GM12801 (cell line): ENCODE data around the gene GIPC3.

Experiments
- TF ChIP-seq, protein P1 (sequence below): IDR thresholded peaks from one replicate; pipeline ENCODE4 v1.5.1; 2011; ENCODE audit warnings: control low read depth; ENCODE audit not compliant: insufficient read length; ENCODE audit errors: extremely low read depth

GIPC3 gene

DNA sequence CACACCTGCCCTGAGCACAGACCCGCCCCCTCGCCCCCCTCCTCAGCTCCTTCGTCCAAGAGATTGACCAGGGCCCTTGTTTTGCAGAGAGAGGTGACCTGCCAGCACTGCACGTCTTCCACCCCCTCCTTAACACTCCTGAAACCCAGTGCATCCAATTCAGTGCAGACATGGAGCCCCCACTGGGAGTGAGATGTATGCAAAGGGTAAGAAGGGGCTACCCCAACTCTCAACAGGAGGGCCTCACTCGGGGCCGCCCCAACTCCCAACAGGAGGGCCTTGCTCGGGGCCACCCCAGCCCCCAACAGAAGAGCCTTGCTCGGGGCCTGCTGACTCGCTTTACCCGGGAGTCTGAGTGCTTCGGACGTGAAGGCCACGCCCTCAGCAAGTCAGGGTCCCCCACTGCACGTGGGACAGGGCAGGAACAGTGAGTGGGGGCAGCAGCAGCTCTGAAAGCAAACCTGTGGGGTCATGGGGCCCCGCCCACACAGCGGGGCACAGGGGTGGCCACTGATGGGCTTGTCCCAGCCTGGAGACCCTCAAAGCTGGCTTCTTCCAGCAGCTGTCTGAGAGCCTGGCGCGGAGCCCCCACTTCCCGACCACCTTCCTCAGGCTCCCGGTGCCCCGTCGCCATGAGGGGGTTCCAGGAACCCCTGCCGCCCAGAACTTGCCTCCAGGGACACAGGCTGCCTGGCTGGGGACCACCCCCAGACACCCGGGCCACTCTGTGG, 35.7 kb downstream of the GIPC3 start:
- TF ChIP-seq, protein P1, sequence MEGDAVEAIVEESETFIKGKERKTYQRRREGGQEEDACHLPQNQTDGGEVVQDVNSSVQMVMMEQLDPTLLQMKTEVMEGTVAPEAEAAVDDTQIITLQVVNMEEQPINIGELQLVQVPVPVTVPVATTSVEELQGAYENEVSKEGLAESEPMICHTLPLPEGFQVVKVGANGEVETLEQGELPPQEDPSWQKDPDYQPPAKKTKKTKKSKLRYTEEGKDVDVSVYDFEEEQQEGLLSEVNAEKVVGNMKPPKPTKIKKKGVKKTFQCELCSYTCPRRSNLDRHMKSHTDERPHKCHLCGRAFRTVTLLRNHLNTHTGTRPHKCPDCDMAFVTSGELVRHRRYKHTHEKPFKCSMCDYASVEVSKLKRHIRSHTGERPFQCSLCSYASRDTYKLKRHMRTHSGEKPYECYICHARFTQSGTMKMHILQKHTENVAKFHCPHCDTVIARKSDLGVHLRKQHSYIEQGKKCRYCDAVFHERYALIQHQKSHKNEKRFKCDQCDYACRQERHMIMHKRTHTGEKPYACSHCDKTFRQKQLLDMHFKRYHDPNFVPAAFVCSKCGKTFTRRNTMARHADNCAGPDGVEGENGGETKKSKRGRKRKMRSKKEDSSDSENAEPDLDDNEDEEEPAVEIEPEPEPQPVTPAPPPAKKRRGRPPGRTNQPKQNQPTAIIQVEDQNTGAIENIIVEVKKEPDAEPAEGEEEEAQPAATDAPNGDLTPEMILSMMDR = no peak

DNA sequence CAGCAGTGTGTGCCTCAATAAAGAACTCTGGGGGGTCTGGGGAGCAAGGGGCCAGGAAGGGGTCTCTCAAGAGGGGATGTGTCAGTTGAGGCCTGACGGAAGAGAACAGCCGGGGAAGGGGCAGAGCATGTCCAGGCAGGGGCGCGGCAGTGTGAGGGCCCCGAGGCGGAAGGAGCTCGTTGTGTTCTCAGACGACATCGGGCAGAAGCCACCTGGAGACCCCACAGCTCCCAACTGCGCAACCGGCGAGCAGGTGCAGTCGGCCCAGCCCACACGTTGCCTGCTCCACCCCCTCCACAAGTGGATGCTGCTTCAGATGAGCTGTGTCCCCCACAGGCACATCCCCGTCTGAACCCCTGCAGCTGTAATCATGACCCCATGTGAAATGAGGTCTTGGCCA, 36.4 kb downstream of the GIPC3 start:
- TF ChIP-seq, protein P1 = no peak

DNA sequence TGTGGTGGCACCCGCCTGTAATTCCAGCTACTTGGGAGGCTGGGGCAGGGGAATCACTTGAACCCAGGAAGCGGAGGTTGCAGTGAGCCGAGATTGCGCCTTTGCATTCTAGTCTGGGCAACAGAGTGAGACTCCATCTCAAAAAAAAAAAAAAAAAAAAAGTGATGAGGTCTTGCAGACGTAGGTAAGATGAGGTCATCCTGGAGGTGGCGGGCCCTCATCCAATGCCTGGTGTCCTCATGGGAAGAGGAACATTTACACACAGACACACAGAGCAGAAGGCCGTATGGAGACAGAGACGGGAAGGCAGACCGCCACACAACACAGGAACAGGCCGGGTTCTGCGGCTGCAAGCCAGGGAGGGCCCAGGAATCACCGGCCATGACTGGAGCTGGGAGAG, 36.9 kb downstream of the GIPC3 start:
- TF ChIP-seq, protein P1 = no peak

DNA sequence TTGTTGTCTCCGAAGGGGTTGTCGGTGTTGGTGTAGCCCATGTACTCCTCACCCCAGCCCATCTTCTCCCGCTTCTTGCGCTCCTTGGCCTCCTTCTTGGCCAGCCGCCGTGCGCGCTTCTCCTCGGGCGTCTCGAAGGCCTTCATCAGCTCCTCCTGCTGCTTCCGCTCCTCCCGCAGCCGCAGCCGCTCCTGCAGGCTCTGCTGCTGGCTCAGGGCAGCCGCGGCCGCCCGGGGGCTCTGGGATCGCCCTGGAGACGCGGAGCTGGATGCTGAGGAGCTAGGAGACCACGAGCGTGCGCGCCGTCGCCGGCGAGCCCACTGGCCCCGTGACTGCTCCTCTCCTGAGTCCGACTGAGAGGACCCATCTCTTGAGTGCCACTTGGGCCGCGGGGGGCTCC, 38.4 kb downstream of the GIPC3 start:
- TF ChIP-seq, protein P1 = no peak

DNA sequence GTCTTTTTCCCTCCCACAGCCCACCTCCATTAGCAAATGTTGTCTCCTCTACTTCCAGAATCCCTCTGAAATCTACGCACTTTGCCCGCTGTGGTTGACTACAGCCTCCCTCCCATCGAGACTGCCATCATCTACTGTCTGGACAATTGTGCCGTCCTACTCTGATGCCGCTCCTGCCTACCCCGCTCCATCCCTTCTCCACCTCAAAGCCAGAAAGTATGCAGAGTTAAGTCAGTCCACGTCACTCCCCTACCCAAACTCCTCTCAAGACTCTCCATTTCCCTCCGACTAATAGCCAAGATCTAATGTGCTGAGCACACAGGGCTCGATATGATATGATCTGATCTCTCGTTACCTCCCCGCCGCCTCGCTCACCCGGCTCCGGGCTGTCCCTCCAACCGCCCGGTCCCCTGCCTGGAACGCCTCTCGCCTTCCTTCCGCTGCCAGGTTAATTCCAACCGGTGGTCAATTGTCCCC, 40.8 kb downstream of the GIPC3 start:
- TF ChIP-seq, protein P1 = no peak

DNA sequence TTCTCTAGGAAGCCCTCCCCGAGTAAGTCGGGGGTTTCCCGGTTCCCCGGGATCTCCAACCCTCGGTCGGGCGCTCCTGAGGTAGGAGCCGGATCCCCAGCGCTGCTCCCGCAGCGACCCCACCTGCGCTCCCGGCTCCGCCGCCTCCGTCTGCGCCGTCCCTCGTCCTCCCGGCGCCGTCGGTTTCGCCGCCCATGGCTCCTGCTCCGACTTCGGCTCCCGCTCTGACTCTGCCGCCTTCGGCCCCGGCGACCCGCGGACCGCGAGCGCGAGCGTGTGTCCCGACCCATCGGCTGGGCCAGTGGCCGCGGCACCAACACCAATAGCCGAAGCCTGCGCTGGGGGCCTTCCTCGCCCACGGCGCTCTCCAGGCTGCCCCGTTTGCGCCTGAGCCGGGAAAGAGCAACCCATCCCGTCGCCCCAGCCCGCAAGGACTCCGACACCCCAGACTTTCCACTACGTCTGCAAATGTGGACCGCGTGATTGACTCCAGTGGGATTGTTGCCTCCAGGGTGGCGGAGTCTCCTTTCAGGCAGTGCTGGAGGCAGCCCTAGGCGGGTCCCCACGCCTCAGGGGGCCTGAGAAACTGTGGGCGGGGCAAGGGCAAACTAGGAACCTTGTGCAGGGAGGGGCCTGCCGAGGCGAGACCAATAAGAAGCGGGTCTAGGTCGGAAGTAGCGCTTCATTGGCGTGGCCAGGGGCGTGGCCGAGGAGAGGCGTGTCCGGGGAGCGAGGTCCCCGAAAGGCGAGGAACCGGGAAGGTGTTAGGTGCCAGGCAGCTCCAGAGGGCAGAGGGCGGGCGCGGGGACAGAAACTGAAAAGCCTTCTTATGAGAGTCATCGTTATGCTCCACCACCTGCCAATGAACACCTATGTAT, 41.4 kb downstream of the GIPC3 start, which contains the start of gene CACTIN:
TSS of gene CACTIN (minus strand) at position 318 of the 878 bp plus-strand sequence. CDS start at position 290, 28 bp downstream.
- TF ChIP-seq, protein P1 = no peak

DNA sequence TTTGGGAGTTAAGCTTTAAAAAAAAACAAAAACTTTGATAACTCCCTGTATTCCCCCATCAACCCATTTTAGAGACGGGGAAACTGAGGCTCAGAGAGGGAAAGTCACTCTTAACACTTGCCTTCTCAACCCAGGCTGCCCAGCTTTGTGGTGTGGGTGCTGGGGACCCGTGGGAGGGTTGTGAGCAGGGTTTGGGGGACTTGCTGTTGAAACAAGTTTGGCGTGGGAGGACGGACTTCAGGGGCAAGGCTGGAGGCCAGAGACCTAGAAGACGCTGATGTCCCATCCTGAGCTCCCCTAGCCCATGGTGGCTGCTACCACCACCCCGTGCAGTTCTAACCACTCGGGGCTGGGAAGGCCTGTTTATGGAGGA, 42.1 kb downstream of the GIPC3 start:
- TF ChIP-seq, protein P1 = no peak
